T-helper 2 cell (primary cell): ENCODE data around the gene LOC128125822.
"Not testable (repeated sequence)": the region's sequence is repeated elsewhere in the genome, so short reads cannot be mapped to it uniquely, and the experiment has no call there.

Source experiments
- DNase-seq, 5 experiments: peaks; one replicate each; pipeline versions ENCODE4 v3.0.0 to v3.0.0-alpha.2; 2012 to 2022

Gene LOC128125822

GRCh38 chr6:63572044-63572746 lies at the start of gene LOC128125822, which contains the start of gene PTP4A1:
Gene LOC128125822 (plus strand): TSS chr6:63572480.
Gene PTP4A1 (plus strand): TSS chr6:63572480. CDS start chr6:63576881, 4,401 bp downstream.
- peak; percentile 91 to 99 (median 96) for DNase-seq

GRCh38 chr6:63522911-63523287 lies 49.4 kb upstream of the LOC128125822 start:
- not testable (repeated sequence) for DNase-seq

GRCh38 chr6:63523630-63524029 lies 48.6 kb upstream of the LOC128125822 start:
- DNase-seq: no peak

DNA sequence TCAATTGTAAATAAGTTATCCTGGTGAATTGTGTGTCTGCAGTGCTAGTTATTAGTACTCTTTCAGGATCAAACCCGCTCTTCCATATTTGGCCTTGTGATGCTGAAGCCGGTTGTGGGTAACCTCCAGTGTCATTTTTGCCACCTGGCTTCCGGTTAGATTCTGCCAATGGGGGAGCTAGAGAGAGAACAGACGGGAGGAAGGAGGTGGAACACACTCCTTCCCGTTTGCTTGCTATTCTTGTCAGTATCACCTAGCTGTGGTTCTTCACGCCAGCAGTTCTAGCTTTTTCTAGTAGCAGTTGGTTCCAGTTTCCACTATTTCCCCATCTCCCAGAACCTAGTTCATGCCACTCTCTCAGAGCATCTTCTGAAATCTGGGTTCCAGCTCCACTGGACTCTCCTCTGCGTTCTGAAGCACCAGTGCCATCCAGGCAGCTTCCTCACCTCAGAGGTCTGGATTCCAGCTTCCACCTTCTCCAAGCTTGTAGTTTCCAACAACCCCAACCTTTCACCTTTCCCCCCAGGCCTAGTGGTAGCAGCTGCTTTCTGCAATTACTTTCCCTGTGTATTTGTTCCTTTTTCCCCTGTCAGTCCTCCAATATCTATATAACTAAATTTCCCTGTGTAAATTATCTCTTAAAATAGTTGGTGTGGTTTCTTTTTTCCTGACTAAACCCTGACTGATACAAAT lies 46.9 kb upstream of the LOC128125822 start:
- peak in 1 of 5 experiments; percentile 39 for DNase-seq

- DNase-seq: no peak
Observed at GRCh38 chr6:63526931-63527330, 45.3 kb upstream of the LOC128125822 start.

DNA sequence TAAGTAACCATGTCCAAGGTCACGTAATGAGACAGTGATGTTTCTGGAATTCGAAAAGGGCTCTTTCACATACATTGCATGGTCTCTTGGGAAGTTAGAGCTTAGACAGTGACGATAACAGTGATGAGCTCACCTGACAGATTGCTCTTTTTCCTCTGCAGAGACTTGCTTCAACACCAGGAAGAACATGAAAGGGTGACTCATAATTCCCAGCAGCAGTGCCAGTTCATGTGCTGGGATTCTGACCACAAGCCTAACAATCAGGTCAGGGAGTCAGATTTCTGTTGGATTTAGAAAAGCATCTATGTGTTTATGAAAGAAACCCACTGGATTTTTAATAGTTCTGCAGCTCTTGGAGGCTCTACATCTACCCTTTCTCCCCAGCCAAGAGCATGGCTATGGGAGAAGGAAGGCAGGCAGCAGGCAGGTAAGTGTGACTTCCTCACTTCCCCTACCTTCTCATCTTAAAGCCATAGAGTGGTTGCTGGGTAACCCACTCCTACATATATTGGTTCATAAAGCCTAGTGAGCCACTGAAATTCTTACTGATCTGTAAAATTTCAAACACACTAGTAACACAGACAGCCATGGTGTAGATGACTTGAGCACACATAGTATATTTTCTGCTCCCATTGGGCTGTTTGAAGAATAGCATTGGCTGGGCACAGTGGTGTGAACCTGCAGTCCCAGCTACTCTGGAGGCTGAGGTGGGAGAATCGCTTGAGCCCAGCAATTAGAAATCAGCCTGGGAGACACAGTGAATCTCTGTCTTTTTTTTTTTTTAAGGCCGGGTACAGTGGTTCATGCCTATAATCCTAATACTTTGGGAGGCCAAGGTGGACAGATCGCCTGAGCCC lies 44.4 kb upstream of the LOC128125822 start:
- no peak for DNase-seq

DNA sequence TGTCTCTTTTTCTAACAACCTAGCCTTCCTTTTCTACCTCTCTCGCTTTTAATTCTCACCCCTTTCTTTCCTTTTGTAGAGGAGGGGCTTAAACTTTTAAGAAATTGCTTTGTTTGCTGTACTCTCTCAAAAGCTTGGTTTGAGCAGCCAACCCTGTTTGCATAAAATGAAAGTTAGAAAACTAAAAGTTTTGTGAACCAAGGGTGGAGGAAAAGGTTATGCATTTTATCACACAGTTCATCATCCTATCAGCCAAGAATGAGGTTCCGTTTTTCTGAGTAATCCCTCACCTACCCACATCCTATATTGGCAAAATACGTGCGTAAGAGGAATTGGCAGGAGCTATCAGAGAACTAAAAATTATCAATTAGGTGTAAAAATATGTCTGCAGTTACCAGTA lies 42.8 kb upstream of the LOC128125822 start:
- DNase-seq: peak in 1 of 5 experiments; percentile 94

DNA sequence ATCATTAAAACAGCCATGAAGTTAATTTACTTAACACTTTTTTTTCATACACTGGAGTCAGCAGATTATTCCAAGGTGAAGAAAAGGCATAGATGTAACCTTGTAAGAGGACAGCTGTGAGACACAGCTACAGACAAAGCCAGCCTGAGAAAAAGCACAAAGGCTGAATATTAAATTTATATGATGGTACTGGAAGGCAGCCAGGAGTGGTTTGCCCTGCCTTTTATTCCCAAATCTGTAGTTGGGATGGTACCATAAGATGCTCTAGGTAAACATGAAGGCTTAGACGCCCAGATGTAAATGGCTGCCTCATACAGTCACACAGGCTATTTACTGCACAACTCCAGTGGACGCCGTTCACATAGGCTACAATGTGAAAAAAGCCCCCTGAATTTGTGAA lies 42.1 kb upstream of the LOC128125822 start:
- no peak for DNase-seq

GRCh38 chr6:63530991-63531390 lies 41.3 kb upstream of the LOC128125822 start:
- DNase-seq: no peak

DNA sequence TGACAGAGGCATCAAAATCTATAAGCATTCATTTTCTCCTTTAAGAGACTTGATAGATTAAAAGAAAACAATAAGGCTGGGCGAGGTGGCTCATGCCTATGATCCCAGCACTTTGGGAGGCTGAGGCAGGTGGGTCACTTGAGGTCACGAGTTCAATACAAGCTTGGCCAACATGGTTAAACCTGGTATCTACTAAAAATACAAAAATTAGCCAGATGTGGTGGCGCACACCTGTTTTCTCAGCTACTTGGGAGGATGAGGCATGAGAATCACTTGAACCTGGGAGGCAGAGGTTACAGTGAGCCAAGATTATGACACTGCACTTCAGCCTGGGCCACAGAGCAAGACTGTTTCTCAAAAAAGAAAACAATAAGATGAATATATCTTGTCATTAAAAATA lies 39.3 kb upstream of the LOC128125822 start:
- no peak for DNase-seq

DNA sequence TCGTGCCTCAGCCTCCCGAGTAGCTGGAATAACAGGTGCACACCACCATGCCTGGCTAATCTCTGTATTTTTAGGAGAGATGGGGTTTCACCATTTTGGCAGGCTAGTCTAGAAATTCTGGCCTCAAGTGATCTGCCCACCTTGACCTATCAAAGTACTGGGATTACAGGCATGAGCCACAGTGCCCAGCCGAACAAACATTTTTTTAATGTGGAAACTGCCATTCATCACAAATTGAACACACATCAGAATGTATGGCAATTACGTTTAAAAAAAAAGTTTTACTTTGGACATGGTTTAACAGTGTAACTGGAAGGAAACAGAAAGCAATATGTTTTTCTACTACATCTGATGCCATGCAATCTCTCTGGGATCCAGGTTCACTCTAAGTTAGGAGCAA lies 38.3 kb upstream of the LOC128125822 start:
- DNase-seq: no peak

- DNase-seq: no peak
Observed at GRCh38 chr6:63537201-63537958, 34.9 kb upstream of the LOC128125822 start.

DNA sequence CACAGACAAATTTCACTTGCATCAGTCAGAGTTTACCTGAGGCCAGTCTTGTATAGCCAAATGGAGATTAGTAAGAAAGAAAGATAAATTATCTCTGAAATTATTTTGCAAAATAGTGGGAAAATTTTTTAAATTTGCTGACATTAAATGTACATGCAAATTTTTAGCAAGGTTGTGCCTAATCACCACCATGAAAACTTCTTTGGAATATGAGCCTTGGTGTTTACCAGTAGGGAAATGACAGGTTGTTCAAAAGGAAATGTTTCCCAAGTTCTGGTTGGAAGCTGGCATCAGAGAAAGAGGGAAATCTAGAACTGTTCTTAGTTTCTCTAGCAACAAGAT lies 34.4 kb upstream of the LOC128125822 start:
- DNase-seq: no peak

DNA sequence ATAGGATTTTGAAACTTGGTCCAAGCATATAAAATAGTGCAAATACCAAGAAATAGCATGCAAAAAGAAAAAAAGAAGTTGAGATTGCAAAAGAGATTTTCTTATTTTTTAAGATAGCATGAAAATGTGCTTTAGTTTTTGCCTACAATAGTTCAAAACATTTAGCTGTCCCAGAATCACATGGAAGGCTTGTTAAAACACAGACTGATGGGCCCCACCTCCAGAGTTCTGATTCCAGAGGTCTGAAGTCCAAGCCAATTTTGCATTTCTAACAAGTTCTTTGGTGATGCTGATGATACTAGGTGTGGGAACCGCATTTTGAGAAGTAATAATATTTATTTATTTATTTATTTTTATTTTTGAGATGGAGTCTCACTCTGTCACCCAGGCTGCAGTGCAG lies 33.7 kb upstream of the LOC128125822 start:
- no peak for DNase-seq

DNA sequence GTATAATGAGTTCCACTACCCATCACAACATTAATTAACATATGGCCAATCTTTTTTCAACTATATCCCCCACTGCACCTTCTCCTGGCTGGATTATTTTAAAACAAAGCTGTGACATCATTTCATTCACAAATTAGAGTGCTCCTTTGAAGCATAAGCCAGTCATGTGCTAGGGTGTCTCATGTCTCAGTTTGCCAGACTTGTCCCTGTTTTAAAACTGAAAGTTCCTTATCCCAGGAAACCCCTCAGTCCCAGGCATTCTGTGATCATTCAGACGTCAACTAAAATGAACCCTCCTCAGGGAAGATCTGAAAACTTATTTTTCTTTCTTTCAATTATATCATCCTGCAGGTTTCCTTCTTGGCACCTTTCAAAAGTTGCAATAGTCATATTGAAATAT lies 29.3 kb upstream of the LOC128125822 start:
- no peak for DNase-seq

DNA sequence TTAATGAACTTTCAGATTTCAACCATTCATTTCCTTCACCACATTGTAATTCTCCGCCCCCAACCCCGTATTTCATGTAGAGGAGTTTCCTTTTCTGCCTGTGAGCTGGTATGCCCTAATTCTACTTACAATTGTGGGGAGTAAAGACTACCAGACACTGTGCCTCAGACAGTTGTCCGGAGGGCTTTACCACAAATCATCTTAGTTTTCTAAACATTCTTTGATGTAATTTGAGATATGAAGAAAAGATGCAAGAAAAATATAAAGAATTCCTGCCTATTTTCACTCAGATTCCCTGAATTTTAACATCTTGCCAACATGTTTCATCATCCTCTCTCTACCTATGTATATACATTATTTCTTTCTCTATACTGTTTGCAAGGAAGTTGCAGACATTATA lies 28.3 kb upstream of the LOC128125822 start:
- no peak for DNase-seq

- no peak for DNase-seq
Observed at GRCh38 chr6:63546236-63546635, 26.0 kb upstream of the LOC128125822 start.

DNA sequence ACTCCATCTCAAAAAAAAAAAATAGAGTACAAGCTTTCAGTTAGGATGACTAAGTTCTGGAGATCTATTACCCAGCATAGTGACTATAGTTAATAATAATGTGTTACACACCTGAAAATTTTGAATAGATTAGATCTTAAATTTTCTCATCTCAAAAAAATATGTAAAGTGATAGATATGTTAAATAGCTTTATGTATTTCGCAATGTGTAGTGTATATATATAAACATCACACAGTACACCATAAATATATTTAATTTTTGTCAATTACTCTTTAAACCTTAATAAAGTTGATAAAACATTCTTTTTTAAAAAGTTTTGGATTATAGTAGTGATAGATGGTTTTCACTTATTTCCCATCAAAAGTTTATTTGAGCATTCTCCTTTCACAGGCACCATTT lies 25.6 kb upstream of the LOC128125822 start:
- no peak for DNase-seq

DNA sequence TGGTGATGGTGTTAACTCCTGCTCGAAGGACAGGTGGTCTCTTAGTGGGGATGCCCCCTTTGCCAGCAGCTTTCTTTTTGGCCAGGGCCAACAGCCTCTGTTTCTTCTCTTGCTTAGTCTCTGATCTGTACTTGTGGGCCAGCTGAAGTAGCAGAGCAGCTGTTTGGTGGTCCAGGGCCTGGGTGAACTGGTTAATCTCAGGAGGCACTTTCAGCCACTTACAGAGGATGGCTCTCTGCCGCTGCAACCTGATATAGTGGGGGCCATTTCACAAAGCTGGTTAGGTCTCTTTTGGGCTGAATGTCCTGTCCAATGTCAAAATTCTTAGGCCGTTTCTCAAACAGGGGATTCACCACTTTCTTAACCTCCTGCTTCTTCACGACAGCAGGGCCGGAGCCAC lies 23.2 kb upstream of the LOC128125822 start:
- no peak for DNase-seq

DNA sequence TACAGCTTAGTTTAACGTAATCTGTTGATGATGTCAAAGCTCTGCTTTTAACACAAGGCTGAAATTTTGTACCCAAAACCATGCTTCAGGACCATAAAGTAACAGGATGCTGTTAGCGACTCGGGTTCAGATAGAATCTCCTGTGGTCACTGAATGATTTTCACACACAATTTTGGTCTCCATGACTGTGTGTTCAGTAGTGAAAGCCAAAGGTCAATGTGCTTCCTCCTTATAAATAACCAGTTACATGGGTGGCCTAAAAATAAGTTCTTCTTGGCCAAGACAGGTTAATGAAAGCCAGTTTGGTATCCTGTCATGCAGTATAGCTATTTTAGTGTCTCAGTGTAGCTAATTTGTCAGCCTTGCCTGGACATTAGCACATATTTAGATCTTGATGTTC lies 19.1 kb upstream of the LOC128125822 start:
- peak in 1 of 5 experiments; percentile 54 for DNase-seq

- no peak for DNase-seq
Observed at GRCh38 chr6:63553900-63554299, 18.4 kb upstream of the LOC128125822 start.

GRCh38 chr6:63554782-63555181 lies 17.5 kb upstream of the LOC128125822 start:
- no peak for DNase-seq

DNA sequence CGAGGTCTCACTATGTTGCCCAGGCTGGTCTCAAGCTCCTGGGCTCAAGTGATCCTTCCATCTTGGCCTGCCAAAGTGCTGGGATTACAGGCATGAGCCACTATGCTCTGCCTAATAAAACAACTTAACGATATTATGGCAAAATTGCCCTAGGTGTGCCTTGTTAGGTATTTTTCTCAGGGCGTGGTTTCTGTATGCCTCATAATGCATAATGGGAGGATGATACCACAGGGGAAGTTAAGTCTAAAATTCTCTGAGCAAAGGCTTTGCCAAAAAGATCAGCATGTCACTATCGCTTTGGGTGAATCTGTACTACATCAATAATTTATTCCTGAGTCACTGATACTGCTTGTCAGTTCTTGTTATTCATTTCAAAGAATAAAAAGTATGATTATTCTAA lies 15.9 kb upstream of the LOC128125822 start:
- no peak for DNase-seq
